Sigmoid colon (tissue), 7 donors: ENCODE results near the gene SHLD2. TPM values are rescaled to one million over a fixed set of nuclear protein-coding genes. Genes with fewer than 3 reads are reported as not detected.

ENCODE experiments used
- DNase-seq: peaks from one replicate; pipeline ENCODE4 v3.0.0-alpha.2; 2019
- H3K27ac ChIP-seq, 4 donors: fragments of 200-600 bp; sonication (generic); one replicate each; pipeline ENCODE4 v1.5.1; 2016 to 2019; ENCODE audit warnings: mild to moderate bottlenecking in 1 of 4
- H3K27me3 ChIP-seq, 3 donors: fragments of 200-600 bp; sonication (generic); one replicate each; pipeline ENCODE4 v1.5.1; 2019; ENCODE audit warnings: mild to moderate bottlenecking in 1 of 3
- H3K36me3 ChIP-seq, 4 donors: fragments of 200-600 bp; sonication (generic); one replicate each; pipeline ENCODE4 v1.5.1; 2016 to 2019
- H3K4me1 ChIP-seq, 4 donors: fragments of 200-600 bp; sonication (generic); one replicate each; pipeline ENCODE4 v1.5.1; 2017 to 2019
- H3K4me3 ChIP-seq, 4 donors: fragments of 200-600 bp; sonication (generic); one replicate each; pipeline ENCODE4 v1.5.1; 2017 to 2019; ENCODE audit warnings: mild to moderate bottlenecking in 2 of 4, moderate library complexity in 1 of 4
- H3K9me3 ChIP-seq, 4 donors: fragments of 200-600 bp in 3 of 4; sonication (generic) in 3 of 4; one replicate each; pipeline versions ENCODE4 v1.5.1 to v1.6.1; 2013 to 2019
- CTCF ChIP-seq, 4 experiments: fragments of 450-650 bp in 3 of 4; fragments of 200-600 bp in 1 of 4; IDR thresholded peaks; one replicate each; pipeline ENCODE4 v1.5.1; 2016 to 2019; ENCODE audit warnings: antibody characterized with exemption in 4 of 4, mild to moderate bottlenecking in 3 of 4, moderate library complexity in 2 of 4
- EP300 ChIP-seq, 4 donors: sonication (generic); formaldehyde crosslinking; IDR thresholded peaks; one replicate each; pipeline ENCODE4 v1.6.1; 2017; ENCODE audit warnings: antibody characterized with exemption in 4 of 4
- POLR2A ChIP-seq, 2 donors: fragments of 450-650 bp; IDR thresholded peaks; one replicate each; pipeline ENCODE4 v1.6.1; 2016; ENCODE audit warnings: antibody characterized with exemption in 2 of 2, mild to moderate bottlenecking in 2 of 2, moderate library complexity in 2 of 2
- POLR2AphosphoS5 ChIP-seq, 4 donors: sonication (generic); formaldehyde crosslinking; IDR thresholded peaks; one replicate each; pipeline ENCODE4 v1.6.1; 2017; ENCODE audit warnings: antibody characterized with exemption in 4 of 4
- WGBS, 2 donors: extraction: QIAGEN DNeasy Blood & Tissue Kit; methylation state at CpG; one replicate each; pipeline ENCODE4 v1.1.7; 2013; 5-methylcytosine and 5-hydroxymethylcytosine counted together
- intact Hi-C: fragments of 100-400 bp; cut with DNase I; formaldehyde crosslinking; loops from one replicate; pipeline ENCODE4 v1.15.1; 2023
- polyA plus RNA-seq, 3 donors: library from polyadenylated mRNA; stranded (reverse); fragments of 200-250 nt; gene quantifications; one replicate each; pipeline ENCODE4 v1.2.3, GENCODE V29; 2013
- total RNA-seq, 4 donors: library from RNA; depleted of rRNA; stranded (reverse); fragments of >200 nt; gene quantifications; one replicate each; pipeline ENCODE4 v1.1.0, GENCODE V29; 2016
- donor health status: healthy with polysubstance abuse.
- donor health status: Bipolar disorder and iron deficiency.
- donor health status: healthy.

Gene SHLD2
- total and polyA plus RNA-seq, 7 donors, result 18.8 to 27.0 (median 22.2) TPM

- Histone ChIP-seq H3K27ac (peak overlapping the region in 2 of 4 donors; percentile 41 to 52), H3K36me3 (peaks cover 19 to 80% (median 37%) of the 10 kb centered on the region in 4 donors), H3K9me3 (no peaks in the 10 kb centered on the region), H3K4me1 (peaks cover 0 to 16% (median 0%) of the 10 kb centered on the region in 4 donors), H3K4me3 (no peak overlapping the region), H3K27me3 (no peaks in the 10 kb centered on the region)
- no peak for TF ChIP-seq POLR2A (IDR thresholded peaks at IDR 0.05)
- no peak for TF ChIP-seq POLR2AphosphoS5 (IDR thresholded peaks at IDR 0.05)
- no peak for TF ChIP-seq EP300 (IDR thresholded peaks at IDR 0.05)
- no peak for TF ChIP-seq CTCF (IDR thresholded peaks at IDR 0.05)
- no peak for DNase-seq
- WGBS, 2 donors, result 97% methylated on average over 7 of the region's 7 CpGs
- intact Hi-C loops, result no loop called here
These were observed 41.3 kb upstream of the SHLD2 start for GRCh38 chr10:87053577-87054181.

GRCh38 chr10:87054373-87055295 is 40.4 kb upstream of the SHLD2 start:
- DNase-seq, result no peak
- peak overlapping the region in 2 of 4 donors; percentile 3 to 52 for H3K27ac ChIP-seq
- TF ChIP-seq POLR2A (IDR thresholded peaks at IDR 0.05) (no peak), POLR2AphosphoS5 (IDR thresholded peaks at IDR 0.05) (no peak), CTCF (IDR thresholded peaks at IDR 0.05) (no peak), EP300 (IDR thresholded peaks at IDR 0.05) (no peak)
- H3K27me3 ChIP-seq, result no peaks in the 10 kb centered on the region
- peaks cover 0 to 16% (median 0%) of the 10 kb centered on the region in 4 donors for H3K4me1 ChIP-seq
- H3K4me3 ChIP-seq, result no peak overlapping the region
- H3K9me3 ChIP-seq, result no peaks in the 10 kb centered on the region
- 73 to 83% methylated on average over 7 of the region's 7 CpGs for WGBS, 2 donors
- peaks cover 21 to 81% (median 45%) of the 10 kb centered on the region in 4 donors for H3K36me3 ChIP-seq
- intact Hi-C loops, result no loop called here

- DNase-seq, result no peak
- TF ChIP-seq EP300 (IDR thresholded peaks at IDR 0.05), result no peak
- TF ChIP-seq CTCF (IDR thresholded peaks at IDR 0.05), result no peak
- TF ChIP-seq POLR2A (IDR thresholded peaks at IDR 0.05), result no peak
- no peak for TF ChIP-seq POLR2AphosphoS5 (IDR thresholded peaks at IDR 0.05)
- no peak overlapping the region for H3K4me3 ChIP-seq
- 70 to 76% methylated on average over 1 of the region's 1 CpG for WGBS, 2 donors
- peaks cover 0 to 11% (median 0%) of the 10 kb centered on the region in 4 donors for H3K4me1 ChIP-seq
- no peaks in the 10 kb centered on the region for H3K27me3 ChIP-seq
- peaks cover 33 to 97% (median 51%) of the 10 kb centered on the region in 4 donors for H3K36me3 ChIP-seq
- H3K9me3 ChIP-seq, result no peaks in the 10 kb centered on the region
- no peak overlapping the region for H3K27ac ChIP-seq
- intact Hi-C loops, result no loop called here
These were observed 36.8 kb upstream of the SHLD2 start for GRCh38 chr10:87058171-87058570.

GRCh38 chr10:87059401-87059800 is 35.6 kb upstream of the SHLD2 start:
- WGBS, 2 donors, result 100% methylated on average over 1 of the region's 1 CpG

More at GRCh38 chr10:87059401-87059800, 35.6 kb upstream of the SHLD2 start:
- Histone ChIP-seq H3K9me3 (no peaks in the 10 kb centered on the region), H3K4me1 (peaks cover 0 to under 1% (median 0%) of the 10 kb centered on the region in 4 donors), H3K27me3 (no peaks in the 10 kb centered on the region), H3K27ac (no peak overlapping the region), H3K36me3 (peaks cover 33 to 98% (median 59%) of the 10 kb centered on the region in 4 donors), H3K4me3 (no peak overlapping the region)
- TF ChIP-seq EP300 (IDR thresholded peaks at IDR 0.05), result no peak
- no peak for TF ChIP-seq CTCF (IDR thresholded peaks at IDR 0.05)
- no peak for TF ChIP-seq POLR2AphosphoS5 (IDR thresholded peaks at IDR 0.05)
- no peak for TF ChIP-seq POLR2A (IDR thresholded peaks at IDR 0.05)
- intact Hi-C loops, result no loop called here
- no peak for DNase-seq
